ENCODE results near the gene RXRB. TPM values are rescaled to one million over a fixed set of nuclear protein-coding genes. Genes with fewer than 3 reads are reported as not detected.

Gene RXRB
- total RNA-seq = 25.2 and 26.4 TPM in 2 replicates

GRCh38 chr6:33200219-33201146, at the start of gene RXRB, which contains the start of gene SLC39A7:
Gene RXRB (minus strand): TSS chr6:33200665. CDS start chr6:33200476, 189 bp downstream.
Gene SLC39A7 (plus strand): TSS chr6:33200867. CDS start chr6:33201246, 379 bp downstream.

DNA sequence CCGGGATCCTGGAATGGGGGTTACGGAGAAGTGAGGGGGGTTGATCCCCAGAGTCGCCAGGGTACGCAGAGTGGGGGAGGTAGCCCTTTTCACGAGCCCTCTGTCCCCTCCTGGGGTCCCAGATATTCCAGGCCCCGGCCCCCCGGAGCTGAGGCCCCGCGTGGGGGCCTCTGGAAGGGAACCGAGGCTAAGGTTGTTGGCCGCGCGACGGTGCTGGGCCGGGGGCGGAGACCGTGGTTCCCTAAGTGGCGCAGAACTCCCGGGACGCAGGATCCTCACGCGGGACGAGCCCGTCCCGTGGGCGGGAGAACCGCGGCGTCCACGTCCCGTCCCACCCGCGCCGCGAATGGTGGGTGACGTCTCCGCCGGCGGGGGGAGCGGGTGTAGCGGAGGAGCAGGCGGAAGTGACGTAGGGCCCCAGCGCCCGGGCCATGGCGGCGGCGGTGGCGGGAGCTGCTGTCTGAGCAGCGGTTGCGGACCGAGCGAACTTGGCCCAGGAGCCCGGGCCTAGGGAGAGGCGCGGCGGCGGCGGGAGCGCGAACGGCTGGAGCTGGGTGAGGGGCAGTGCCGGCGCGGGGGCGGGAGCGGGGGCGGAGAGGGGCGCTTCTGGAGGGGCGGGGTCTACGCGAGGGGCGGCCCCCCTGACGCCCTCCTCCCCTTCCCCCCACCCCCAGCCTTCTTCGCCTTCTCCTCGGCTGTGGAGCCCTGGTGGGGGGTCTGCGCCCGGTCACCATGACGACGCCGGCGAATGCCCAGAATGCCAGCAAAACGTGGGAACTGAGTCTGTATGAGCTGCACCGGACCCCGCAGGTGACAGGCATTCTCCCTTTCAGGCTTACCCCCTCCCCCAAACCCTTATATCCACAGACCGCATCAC, 7.9 kb upstream of the RXRB start, which contains the start of gene RING1:
RING1 (plus strand) TSS at position 410 of the 877 bp plus-strand sequence; CDS start at position 733, 323 bp downstream.

DNA sequence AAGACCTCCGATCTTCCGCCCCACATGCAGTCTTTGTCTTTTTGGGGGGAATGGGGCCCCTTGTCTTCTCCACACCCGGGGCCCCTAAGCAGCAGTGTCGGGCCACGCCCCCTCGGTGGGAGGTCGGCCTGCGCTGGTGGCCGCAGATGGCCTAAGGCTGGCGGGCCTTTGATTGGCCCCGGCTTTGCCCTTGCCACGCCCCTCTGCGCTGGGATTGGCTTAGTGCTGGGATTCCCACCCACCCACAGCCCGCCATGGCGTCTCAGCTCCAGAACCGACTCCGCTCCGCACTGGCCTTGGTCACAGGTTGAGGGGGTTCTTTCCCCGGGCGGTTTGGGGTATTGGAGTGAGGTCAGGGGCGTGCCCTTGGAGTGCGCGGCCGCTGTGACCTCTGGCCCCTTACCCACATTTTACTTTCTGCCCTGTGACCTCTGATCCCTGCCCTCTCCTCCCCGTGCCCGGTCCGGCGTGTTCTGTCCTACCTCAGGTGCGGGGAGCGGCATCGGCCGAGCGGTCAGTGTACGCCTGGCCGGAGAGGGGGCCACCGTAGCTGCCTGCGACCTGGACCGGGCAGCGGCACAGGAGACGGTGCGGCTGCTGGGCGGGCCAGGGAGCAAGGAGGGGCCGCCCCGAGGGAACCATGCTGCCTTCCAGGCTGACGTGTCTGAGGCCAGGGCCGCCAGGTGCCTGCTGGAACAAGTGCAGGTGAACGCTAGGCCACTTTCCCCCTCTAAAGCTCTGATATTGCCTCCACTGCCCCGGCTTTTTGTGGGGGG, 4.1 kb upstream of the RXRB start, which contains the start of gene HSD17B8:
HSD17B8 (plus strand) TSS at position 241 of the 776 bp plus-strand sequence; CDS start at position 255, 14 bp downstream.

DNA sequence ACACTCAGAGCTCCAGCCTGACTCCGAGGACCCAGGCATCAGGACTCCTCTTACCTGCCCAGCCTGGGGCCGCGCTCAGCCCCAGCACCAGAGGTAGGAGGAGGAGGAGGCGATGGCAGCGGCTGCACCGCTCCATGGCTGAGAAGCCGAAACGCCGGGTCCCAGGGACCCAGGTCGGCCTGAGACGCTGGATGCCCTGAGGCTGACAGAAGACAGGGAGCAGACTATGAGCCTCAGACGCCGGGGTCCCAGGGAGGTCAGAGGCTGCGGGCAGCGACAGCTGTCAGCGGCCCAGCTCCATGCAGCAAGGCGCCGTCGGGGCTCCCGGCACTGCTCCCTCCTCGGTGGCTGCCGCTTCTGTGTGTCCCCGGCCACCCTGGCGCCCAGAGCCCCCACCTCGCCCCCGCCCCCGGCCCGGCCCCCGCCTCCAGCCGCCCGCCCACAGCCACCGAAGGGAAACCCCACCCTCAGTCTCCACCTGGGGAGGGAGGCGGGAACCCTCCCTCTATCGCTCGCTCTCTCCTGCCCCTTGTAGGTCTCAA, 8.3 kb downstream of the RXRB start, which contains the start of gene COL11A2:
COL11A2 (minus strand) TSS at position 363 of the 542 bp plus-strand sequence; CDS start at position 136, 227 bp downstream.

Other genes with a start within 250 kb of the RXRB start
- gene HLA-DMA, start 247.6 kb downstream of the RXRB start, total RNA-seq = 4.6 and 5.3 TPM in 2 replicates
- gene BRD2, start 232.1 kb downstream of the RXRB start, total RNA-seq = 43.8 and 55.0 TPM in 2 replicates
- gene HLA-DOA, start 191.1 kb downstream of the RXRB start, total RNA-seq = under 0.01 TPM in 1 of 2 replicates, not detected in the other
- 2.4 TPM in 1 of 2 replicates, not detected in the other for gene HLA-DPA1, start 127.0 kb downstream of the RXRB start, total RNA-seq
- gene HLA-DPB1, start 124.7 kb downstream of the RXRB start, total RNA-seq = 3.5 and 10.4 TPM in 2 replicates
- gene COL11A2, start 8.2 kb downstream of the RXRB start, total RNA-seq = 0.16 and 0.17 TPM in 2 replicates
- 121 and 154 TPM in 2 replicates for gene SLC39A7, start 202 bp upstream of the RXRB start, total RNA-seq
- gene HSD17B8, start 4.0 kb upstream of the RXRB start, total RNA-seq = 9.5 and 10.9 TPM in 2 replicates
- gene RING1, start 7.8 kb upstream of the RXRB start, total RNA-seq = 45.4 and 50.0 TPM in 2 replicates
- gene VPS52, start 71.2 kb upstream of the RXRB start, total RNA-seq = 46.5 and 49.3 TPM in 2 replicates
- gene RPS18, start 71.4 kb upstream of the RXRB start, total RNA-seq = 6,387 and 9,959 TPM in 2 replicates
- gene B3GALT4, start 76.5 kb upstream of the RXRB start, total RNA-seq = 13.6 and 14.6 TPM in 2 replicates
- 71.7 and 97.4 TPM in 2 replicates for gene WDR46, start 88.6 kb upstream of the RXRB start, total RNA-seq
- gene PFDN6, start 88.9 kb upstream of the RXRB start, total RNA-seq = 29.7 and 41.6 TPM in 2 replicates
- 21.9 and 23.9 TPM in 2 replicates for gene RGL2, start 98.3 kb upstream of the RXRB start, total RNA-seq
- 28.6 and 31.1 TPM in 2 replicates for gene TAPBP, start 113.4 kb upstream of the RXRB start, total RNA-seq
- 21.8 and 34.4 TPM in 2 replicates for gene ZBTB22, start 117.1 kb upstream of the RXRB start, total RNA-seq
- gene DAXX, start 122.3 kb upstream of the RXRB start, total RNA-seq = 32.8 and 72.2 TPM in 2 replicates
- gene KIFC1, start 191.2 kb upstream of the RXRB start, total RNA-seq = 0.52 and 2.7 TPM in 2 replicates
- gene PHF1, start 210.3 kb upstream of the RXRB start, total RNA-seq = 21.1 and 21.9 TPM in 2 replicates
- 90.8 and 170 TPM in 2 replicates for gene CUTA, start 217.4 kb upstream of the RXRB start, total RNA-seq
- gene SYNGAP1, start 219.4 kb upstream of the RXRB start, total RNA-seq = 3.5 and 5.2 TPM in 2 replicates